Psoas muscle (tissue), 8 donors: ENCODE measurements around the gene CDKN2A. TPM values are rescaled to one million over a fixed set of nuclear protein-coding genes. Genes with fewer than 3 reads are reported as not detected.

Experiments used
- ATAC-seq, 4 donors: fragments of 200-7000 bp; cut with Tn5 transposase; one replicate each; pipeline ENCODE4 v1.9.1; 2020; ENCODE audit warnings: moderate library complexity in 3 of 4, mild to moderate bottlenecking in 2 of 4
- DNase-seq, 2 donors: peaks; one replicate each; pipeline ENCODE4 v3.0.0-alpha.2; 2020
- H3K27ac ChIP-seq: fragments of 200-600 bp; one replicate; pipeline ENCODE4 v1.8.0; 2022
- H3K27me3 ChIP-seq, 3 donors: fragments of 200-600 bp in 1 of 3; one replicate each; pipeline versions ENCODE4 v1.6.1 to v1.8.0; 2013 to 2022; ENCODE audit warnings: low read length in 2 of 3, mild to moderate bottlenecking in 2 of 3, moderate library complexity in 1 of 3; ENCODE audit not compliant: insufficient read depth in 3 of 3
- H3K36me3 ChIP-seq, 2 donors: fragments of 200-600 bp in 1 of 2; one replicate each; pipeline versions ENCODE4 v1.6.1 to v1.8.0; 2013 to 2022; ENCODE audit warnings: low read depth in 1 of 2, mild to moderate bottlenecking in 1 of 2, moderate library complexity in 1 of 2; ENCODE audit not compliant: insufficient read depth in 1 of 2
- H3K4me1 ChIP-seq: fragments of 200-600 bp; one replicate; pipeline ENCODE4 v1.8.0; 2022
- H3K4me3 ChIP-seq: fragments of 200-600 bp; one replicate; pipeline ENCODE4 v1.8.0; 2022; ENCODE audit warnings: mild to moderate bottlenecking
- H3K9me3 ChIP-seq: fragments of 200-600 bp; one replicate; pipeline ENCODE4 v1.8.0; 2022
- CTCF ChIP-seq: fragments of 200-600 bp; IDR thresholded peaks from one replicate; pipeline ENCODE4 v1.8.0; 2022; ENCODE audit warnings: antibody characterized with exemption
- WGBS, 3 donors: extraction: QIAGEN DNeasy Blood & Tissue Kit; methylation state at CpG; one replicate each; pipeline versions ENCODE4 v1.1.6 to v1.1.7; 2013; 5-methylcytosine and 5-hydroxymethylcytosine counted together
- intact Hi-C, 2 donors: fragments of 100-400 bp; cut with DNase I; formaldehyde crosslinking; loops; one replicate each; pipeline versions ENCODE4 v1.11.0 to v1.14.2; 2022
- polyA plus RNA-seq, 3 donors: library from polyadenylated mRNA; stranded (reverse); fragments of 200-250 nt; gene quantifications; one replicate each; pipeline ENCODE4 v1.2.3, GENCODE V29; 2013
- total RNA-seq, 4 donors: library from RNA; stranded (reverse); fragmentation: NEBNext Ultra II Directional in 2 of 4; extraction: Animal tissue kit (Norgen Biotek cat#: 25700) in 2 of 4; gene quantifications; one replicate each; pipeline versions ENCODE4 v1.2.1 to v1.2.4, GENCODE V29; 2021 to 2023
- donor health status: healthy with polysubstance abuse.
- donor health status: DM: no; HTN: no; CAD: no; lungs with moderate emphysema.
- donor health status: Bipolar disorder and iron deficiency.
- donor health status: healthy.
- donor health status: DM: yes; HTN: yes; CAD: no.
- donor health status: DM: no; HTN: no; CAD: no.
- donor health status: DM: no; HTN: no; CAD: no.
- donor health status: DM: yes; HTN: yes; CAD: no.

The CDKN2A gene
- total and polyA plus RNA-seq, 7 donors, result 0.04 to 0.66 (median 0.32) TPM; not detected in 4

GRCh38 chr9:21974343-21974721, 19.9 kb downstream of the CDKN2A start:
- intact Hi-C loops, result loop anchor here in 1 of 2 donors (10.0 kb wide), 1 partner anchor 150 kb away; no protein-coding TSS in a partner anchor
- H3K4me3 ChIP-seq, result peak overlapping the region; percentile 63
- no peaks in the 10 kb centered on the region for H3K9me3 ChIP-seq
- 2 to 4% (median 2%) methylated on average over 21 of the region's 21 CpGs for WGBS, 3 donors
- no peaks in the 10 kb centered on the region for H3K36me3 ChIP-seq
- no peak overlapping the region for H3K27ac ChIP-seq
- H3K27me3 ChIP-seq, result peaks cover 9 to 100% (median 41%) of the 10 kb centered on the region in 3 donors
- ATAC-seq, result no peak
- DNase-seq, result no peak
- no peak for TF ChIP-seq CTCF
- H3K4me1 ChIP-seq, result peaks cover 8% of the 10 kb centered on the region

- Histone ChIP-seq H3K27ac (no peak overlapping the region), H3K4me1 (peaks cover 15% of the 10 kb centered on the region), H3K27me3 (peaks cover 7 to 100% (median 48%) of the 10 kb centered on the region in 3 donors), H3K9me3 (no peaks in the 10 kb centered on the region), H3K36me3 (no peaks in the 10 kb centered on the region), H3K4me3 (no peak overlapping the region)
- DNase-seq, result no peak
- TF ChIP-seq CTCF, result no peak
- intact Hi-C loops, result loop anchor here in 1 of 2 donors (10.0 kb wide), 1 partner anchor 148 kb away; no protein-coding TSS in a partner anchor
- ATAC-seq, result no peak
These were observed 21.8 kb downstream of the CDKN2A start for GRCh38 chr9:21972361-21972760.

DNA sequence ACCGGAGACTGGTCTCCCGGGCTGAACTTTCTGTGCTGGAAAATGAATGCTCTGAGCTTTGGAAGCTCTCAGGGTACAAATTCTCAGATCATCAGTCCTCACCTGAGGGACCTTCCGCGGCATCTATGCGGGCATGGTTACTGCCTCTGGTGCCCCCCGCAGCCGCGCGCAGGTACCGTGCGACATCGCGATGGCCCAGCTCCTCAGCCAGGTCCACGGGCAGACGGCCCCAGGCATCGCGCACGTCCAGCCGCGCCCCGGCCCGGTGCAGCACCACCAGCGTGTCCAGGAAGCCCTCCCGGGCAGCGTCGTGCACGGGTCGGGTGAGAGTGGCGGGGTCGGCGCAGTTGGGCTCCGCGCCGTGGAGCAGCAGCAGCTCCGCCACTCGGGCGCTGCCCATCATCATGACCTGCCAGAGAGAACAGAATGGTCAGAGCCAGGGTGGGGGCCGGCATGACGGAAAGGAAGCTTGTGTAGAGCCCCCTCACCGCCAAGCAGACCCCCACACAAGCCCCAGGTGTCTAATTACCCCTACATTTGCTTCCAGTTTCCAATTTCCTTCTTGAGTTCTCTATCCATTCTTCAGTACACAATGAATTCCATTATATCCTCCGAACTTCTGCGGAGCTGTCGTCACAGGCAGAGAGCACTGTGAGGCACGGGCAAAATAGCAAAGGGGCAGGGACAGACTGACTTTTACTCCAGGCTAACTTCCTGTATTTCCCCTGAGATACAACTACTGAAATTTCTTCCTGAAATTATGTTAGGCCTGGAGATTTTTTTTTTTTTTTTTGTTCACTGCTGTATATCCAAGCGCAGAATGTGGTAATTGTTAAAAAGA, 23.2 kb downstream of the CDKN2A start:
- no peak for ATAC-seq
- intact Hi-C loops, result loop anchor here in 1 of 2 donors (10.0 kb wide), 1 partner anchor 146 kb away; no protein-coding TSS in a partner anchor
- no peaks in the 10 kb centered on the region for H3K36me3 ChIP-seq
- H3K4me1 ChIP-seq, result peaks cover 15% of the 10 kb centered on the region
- no peak overlapping the region for H3K4me3 ChIP-seq
- peaks cover 9 to 100% (median 50%) of the 10 kb centered on the region in 3 donors for H3K27me3 ChIP-seq
- H3K27ac ChIP-seq, result no peak overlapping the region
- DNase-seq, result peak in 1 of 2 donors; percentile 51
- no peak for TF ChIP-seq CTCF
- 4 to 8% (median 6%) methylated on average over 27 to 45 of the region's 45 CpGs for WGBS, 3 donors
- H3K9me3 ChIP-seq, result no peaks in the 10 kb centered on the region

- intact Hi-C loops, result loop anchor here in 1 of 2 donors (10.0 kb wide), 1 partner anchor 145 kb away; no protein-coding TSS in a partner anchor
These were observed 24.0 kb downstream of the CDKN2A start for GRCh38 chr9:21969951-21970799.

More at GRCh38 chr9:21969951-21970799, 24.0 kb downstream of the CDKN2A start:
- H3K36me3 ChIP-seq, result no peaks in the 10 kb centered on the region
- TF ChIP-seq CTCF, result no peak
- H3K4me3 ChIP-seq, result no peak overlapping the region
- WGBS, 3 donors, result 11 to 15% (median 11%) methylated on average over 24 of the region's 24 CpGs
- no peak for DNase-seq
- peaks cover 9 to 100% (median 50%) of the 10 kb centered on the region in 3 donors for H3K27me3 ChIP-seq
- H3K4me1 ChIP-seq, result peaks cover 20% of the 10 kb centered on the region
- no peak overlapping the region for H3K27ac ChIP-seq
- no peak for ATAC-seq
- H3K9me3 ChIP-seq, result no peaks in the 10 kb centered on the region
